Measurements from ENCODE around the gene ASIC4.

The ASIC4 gene

GRCh38 chr2:219498280-219499057, 15.8 kb upstream of the ASIC4 start, which contains the start of gene GMPPA:
Gene GMPPA (plus strand): TSS chr2:219498891. CDS start chr2:219499976, 1,085 bp downstream.
- peak; percentile 93 for DNase-seq

- DNase-seq = no peak
These were observed 15.3 kb upstream of the ASIC4 start for GRCh38 chr2:219499058-219499307.

DNA sequence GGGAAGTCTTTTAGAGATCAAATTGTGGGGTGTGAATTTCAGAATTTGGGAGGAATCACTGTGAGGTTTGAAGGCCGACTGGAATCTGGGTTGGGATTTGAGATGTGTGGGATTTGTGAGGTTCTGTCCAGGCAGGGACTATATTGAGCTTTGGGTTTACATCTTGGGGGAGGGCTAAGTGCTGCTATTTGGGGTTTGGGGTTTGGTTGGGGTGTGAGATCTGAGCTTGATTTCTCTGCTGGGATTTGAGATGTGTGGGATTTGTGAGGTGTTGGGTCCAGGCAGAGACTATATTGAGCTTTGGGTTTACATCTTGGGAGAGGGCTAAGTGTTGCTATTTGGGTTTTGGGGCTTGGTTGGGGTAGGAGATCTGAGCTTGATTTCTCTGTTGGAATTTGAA, 14.7 kb upstream of the ASIC4 start:
- DNase-seq = no peak

- DNase-seq = no peak
These were observed 14.1 kb upstream of the ASIC4 start for GRCh38 chr2:219500135-219500534.

- DNase-seq = no peak
These were observed 12.4 kb upstream of the ASIC4 start for GRCh38 chr2:219501849-219502248.

GRCh38 chr2:219502618-219503017, 11.7 kb upstream of the ASIC4 start:
- no peak for DNase-seq

DNA sequence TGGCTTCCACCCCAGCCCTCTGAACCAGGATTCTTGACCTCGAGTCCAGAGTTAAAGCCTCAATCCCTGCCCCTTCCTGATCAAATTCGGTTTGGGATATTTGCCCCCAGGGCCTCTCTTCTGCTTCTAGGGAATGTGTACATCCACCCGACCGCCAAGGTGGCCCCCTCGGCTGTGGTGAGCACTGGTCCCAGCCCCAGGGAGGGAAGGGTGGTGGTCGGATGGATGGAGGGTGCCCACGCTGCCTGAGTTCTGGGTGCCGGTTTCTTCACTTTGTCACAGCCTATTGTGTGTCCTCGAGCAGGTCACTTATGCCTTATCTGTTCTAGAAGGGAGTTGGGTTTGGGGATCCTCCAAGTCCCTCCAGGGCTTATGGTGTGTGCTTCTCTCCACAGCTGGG, 8.7 kb upstream of the ASIC4 start:
- DNase-seq = no peak

GRCh38 chr2:219506153-219506801, 8.0 kb upstream of the ASIC4 start:
- DNase-seq = no peak

GRCh38 chr2:219506802-219507526, 7.3 kb upstream of the ASIC4 start:
- no peak for DNase-seq

DNA sequence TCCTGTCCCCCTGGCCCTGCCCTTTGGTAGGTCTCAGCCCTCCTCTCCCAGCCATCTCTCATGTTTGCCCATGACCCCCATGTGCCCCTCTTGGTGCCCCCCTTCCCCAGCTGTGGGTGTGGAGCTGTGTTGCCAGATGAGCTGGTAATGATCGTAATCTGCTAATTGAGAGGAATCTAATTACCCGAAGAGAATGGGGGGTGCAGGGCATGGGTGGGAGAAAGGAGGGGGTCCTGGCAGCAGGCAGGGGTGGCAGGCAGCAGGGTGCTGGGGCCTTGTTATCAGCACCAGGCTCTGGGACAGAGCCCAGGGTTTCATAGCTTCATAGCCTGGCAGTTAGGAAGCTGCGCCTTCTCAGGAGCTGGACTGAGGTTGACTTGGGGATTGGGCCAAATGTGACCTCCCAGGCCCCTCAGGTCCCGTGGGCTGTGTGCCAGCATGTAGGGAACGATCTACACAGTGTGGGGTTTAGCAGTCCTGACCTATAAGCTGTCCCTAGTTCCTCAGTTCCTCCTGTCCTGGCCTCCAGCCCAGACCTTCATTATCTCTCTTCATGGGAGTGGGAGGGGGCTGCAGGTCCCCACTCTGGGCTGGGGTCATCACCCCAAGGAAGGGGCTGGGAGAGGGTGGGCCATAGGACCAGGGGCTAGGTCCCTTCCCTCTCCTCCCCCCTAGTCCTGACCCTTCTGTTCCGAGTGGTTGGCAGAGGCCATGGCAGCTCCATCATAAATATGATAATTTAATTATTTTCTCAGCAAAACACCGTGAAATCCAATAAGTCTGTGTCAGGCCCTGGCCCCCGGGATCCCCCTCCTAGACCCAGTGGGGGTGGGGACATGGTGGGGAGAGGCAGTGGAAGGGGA, 6.5 kb upstream of the ASIC4 start:
- DNase-seq = no peak

GRCh38 chr2:219508444-219508734, 5.9 kb upstream of the ASIC4 start:
- DNase-seq = no peak

DNA sequence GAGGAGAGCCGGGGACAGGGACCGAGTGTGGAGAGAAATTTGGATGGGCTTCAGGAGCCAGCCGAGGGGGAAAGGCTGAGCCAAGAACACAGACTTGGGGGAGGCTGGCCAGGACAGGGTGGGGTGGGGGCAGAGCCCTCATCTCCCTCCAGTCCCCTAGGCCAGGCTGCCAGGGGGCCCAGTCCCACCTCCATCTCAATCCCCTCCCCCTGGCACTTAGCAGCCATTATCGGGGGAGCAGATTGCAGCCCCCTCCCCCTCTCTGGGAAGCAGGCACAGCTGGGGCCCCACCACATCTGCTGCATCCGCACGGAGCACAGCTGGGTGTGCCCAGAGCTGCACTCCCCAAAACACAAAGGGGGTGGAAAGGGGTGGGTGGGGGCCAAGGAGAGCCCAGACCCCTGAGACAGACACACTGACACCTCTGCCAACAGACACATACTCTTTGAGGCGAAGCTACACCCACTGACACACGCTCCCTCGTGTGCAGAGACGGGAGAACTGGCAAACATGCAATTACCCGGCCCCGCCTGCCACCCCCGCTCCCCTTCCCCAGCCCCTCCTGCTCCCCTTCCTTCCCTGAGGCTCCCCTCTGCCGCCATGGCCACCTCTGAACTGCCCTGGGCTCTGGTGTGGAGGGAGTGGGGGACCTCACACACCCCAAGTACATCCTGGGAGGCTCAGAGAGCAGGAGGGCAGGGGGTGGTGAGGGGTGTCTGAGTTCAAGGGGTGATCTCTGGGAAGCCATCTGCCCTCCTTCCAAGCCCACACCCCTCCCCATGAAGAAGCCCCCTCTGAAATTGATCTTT, 5.1 kb upstream of the ASIC4 start:
- no peak for DNase-seq

GRCh38 chr2:219509780-219510511, 4.3 kb upstream of the ASIC4 start:
- DNase-seq = peak; percentile 49

- DNase-seq = no peak
These were observed 3.7 kb upstream of the ASIC4 start for GRCh38 chr2:219510512-219511135.

DNA sequence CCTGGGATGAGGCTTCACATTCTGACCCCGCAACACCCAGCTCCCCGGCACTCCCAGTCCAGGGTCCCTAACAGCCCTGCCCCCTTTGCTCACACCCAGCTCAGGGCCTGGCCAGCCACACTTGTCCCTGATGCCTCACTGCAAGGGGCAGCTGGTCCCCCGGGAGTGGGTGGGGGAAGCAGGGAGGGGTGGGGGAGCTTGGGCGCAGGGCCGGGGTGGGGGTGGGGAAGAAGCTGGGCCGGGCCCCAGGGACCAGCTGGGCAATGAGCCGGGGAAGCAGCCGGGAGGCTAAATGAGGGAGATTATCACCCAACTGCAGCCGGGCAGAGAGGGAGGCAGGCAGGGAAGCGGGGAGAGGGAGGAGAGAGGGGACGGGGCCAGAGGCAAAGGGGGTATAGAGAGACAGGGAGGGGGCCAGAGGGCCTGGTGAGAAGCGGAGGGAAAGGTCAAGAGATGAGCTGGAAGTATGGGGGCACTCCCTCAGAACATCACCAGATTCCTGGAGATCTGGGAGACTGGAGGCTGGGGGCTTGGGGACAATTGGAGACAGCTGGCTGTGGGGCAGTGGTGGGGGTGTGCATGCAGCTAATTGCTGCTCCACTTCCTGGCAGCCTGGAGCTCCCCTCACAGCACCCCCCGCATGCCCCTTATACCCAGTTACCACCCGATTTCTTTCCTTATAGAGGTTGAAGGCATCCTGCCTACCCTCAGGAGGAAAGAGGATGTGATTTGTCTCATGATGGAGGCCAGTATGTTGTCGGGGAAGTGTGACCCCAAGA, 2.5 kb upstream of the ASIC4 start:
- no peak for DNase-seq

- no peak for DNase-seq
These were observed 1.6 kb upstream of the ASIC4 start for GRCh38 chr2:219512524-219513216.

DNA sequence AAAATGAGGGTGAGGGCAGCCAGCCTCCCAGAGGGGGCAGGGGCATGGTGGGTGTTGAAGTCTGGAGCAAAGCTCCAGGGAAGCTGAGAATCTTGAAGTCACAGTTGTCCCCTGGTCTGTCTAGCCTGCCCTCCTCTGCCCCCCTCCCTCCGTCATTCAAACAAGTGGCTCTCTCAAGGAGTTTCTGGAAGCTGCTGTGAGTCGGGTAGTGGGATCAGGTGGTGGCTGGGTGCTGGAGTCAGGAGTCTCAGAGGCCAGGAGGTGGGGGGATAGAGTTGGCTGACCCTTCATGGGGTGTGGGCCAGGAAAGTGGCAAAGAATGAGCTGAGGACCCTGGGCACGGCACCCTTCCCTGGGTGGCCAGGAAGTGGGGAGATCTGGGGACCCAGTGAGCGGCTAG, 495 bp upstream of the ASIC4 start:
- DNase-seq = no peak

GRCh38 chr2:219514836-219515235, 554 bp downstream of the ASIC4 start:
- DNase-seq = no peak

DNA sequence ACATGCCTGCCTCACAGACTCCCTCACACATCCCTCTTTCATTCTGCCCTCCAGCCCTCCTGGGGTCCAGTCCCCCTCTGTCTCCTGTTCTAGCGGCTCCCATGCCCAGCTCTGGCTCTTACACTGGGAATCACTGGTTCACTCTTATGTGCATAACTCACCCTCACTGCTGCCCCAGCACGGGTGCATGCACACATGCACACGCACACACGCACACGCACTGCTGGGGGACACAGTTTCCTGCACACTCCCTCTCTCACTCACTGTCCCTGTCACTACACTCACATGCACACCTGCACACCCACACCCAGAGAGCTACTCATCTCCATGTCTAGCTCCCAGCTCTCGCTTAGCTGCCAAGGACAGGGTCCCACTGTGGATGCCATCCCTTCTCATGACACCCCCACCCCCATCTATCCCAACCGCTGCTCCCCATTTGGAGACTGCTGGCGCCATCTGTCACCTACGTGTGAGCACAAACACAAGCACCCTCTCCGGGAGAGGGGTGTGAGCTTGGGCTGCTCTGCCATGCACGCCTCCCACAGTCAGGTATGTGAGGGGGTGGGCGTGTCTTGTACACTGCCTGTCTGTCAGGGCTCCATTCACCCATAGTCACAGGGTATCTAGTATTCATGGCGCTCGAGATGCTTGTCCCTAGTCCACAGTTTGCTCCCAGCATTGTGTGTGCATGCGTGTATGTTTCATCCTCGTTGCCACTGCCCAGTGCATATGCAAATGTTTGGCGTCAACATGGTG, 1.8 kb downstream of the ASIC4 start:
- no peak for DNase-seq
